NCI-H446 treated with DMSO at 0.1 percent for 48 hours (cell line): ENCODE data around the gene CDH4.

Source experiments
- DNase-seq: peaks from one replicate; lab custom pipeline; 2025; lab: John Stamatoyannopoulos, UW

The CDH4 gene

GRCh38 chr20:61537239-61538182, 285.4 kb downstream of the CDH4 start:
- DNase-seq = no peak

- no peak for DNase-seq
These were observed 286.3 kb downstream of the CDH4 start for GRCh38 chr20:61538183-61538942.

DNA sequence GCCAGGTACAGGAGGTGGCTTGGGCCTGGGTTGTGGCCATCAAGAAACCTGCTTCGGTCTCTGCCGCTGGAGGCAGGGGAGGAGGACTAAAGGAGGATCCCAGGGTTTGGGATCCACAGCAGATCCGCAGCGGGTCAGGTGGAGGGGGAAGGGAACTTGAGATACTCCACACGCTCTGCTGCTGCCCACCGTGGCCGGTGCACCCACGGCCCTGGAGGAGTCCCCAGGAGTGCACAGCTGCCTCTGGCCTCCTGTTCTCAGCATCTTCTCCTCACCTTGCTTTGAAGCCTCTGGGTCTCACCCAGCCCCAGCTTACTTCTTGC, 286.8 kb downstream of the CDH4 start:
- no peak for DNase-seq

GRCh38 chr20:61539706-61540360, 287.8 kb downstream of the CDH4 start:
- no peak for DNase-seq

DNA sequence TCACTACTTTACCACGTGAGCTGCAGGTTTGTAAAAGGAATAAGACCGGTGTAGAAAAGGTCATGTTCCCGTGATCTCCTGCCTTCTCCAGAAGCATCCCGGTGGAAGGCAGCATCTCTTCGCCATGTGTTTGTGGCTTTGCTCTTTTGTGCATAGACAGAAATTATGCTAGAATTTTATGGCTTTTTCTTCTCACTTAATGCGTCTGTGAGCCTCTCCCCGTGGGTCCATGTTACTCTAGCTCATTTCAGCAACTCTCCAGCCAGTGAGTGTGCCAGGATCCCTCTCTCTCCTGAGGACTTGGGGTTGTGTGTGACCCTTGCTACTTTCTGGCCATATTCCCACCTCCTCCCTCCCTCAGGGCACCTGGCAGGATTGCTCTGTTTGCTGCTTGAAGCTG, 289.5 kb downstream of the CDH4 start:
- no peak for DNase-seq

DNA sequence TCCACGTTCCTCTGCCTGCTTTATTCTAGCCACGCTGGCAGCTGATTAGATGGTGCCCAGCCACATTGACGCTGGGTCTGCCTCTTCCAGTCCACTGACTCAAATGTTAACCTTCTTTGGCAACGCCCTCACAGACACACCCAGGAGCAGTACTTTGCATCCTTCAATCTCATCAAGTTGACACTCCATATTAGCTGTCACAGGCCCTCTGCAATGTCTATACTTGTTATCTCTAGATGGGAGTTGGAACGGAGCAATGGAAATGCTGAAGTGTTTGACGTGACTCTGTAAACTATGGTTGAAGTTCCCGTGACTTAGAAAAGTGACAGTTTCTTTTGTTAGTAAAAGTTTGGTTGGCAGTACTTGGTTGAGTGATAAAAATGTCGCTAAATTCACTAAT, 291.0 kb downstream of the CDH4 start:
- DNase-seq = no peak

GRCh38 chr20:61543931-61544745, 292.1 kb downstream of the CDH4 start:
- DNase-seq = no peak

GRCh38 chr20:61544910-61545889, 293.1 kb downstream of the CDH4 start:
- DNase-seq = no peak

DNA sequence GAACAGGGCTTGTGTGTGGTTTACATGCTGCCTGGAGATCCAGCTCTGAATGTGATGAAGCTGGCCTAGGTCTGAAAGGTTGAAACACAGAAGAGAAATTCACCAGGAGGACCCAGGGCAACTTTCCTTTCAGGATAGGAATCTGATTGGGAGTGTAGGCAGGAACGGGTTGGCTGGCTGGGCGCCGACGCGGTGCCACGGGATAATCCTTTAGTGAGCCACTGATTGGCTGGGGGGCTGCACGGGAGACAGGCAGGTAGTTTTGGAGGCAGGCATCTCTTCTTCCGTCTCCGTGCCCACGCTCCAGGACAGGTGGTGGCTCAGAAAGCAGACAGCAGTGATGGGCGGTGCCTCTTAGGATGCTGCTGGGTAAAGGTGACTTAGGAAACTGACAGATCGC, 294.6 kb downstream of the CDH4 start:
- DNase-seq = no peak

DNA sequence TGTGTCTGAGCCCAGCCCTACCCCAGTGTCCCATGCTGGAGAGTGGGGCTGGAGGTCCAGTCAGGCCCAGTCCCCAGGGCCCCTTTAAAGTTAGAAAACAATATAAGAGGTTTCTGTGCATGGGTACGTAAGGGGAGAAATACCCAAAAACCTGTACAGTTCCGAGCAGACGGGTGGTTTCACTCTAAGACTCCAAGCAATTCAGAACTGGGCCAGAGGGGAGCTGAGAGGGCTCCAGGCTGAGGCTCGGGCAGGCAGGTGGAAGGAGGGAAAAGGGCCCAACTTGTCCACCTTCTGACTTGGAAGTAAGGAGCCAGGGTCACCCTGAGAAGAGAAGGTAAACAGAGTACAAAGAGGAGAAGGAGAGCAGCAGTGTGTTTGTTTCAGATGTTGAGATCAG, 296.0 kb downstream of the CDH4 start:
- no peak for DNase-seq

- DNase-seq = no peak
These were observed 297.8 kb downstream of the CDH4 start for GRCh38 chr20:61549865-61550264.

- no peak for DNase-seq
These were observed 299.3 kb downstream of the CDH4 start for GRCh38 chr20:61551401-61551800.

DNA sequence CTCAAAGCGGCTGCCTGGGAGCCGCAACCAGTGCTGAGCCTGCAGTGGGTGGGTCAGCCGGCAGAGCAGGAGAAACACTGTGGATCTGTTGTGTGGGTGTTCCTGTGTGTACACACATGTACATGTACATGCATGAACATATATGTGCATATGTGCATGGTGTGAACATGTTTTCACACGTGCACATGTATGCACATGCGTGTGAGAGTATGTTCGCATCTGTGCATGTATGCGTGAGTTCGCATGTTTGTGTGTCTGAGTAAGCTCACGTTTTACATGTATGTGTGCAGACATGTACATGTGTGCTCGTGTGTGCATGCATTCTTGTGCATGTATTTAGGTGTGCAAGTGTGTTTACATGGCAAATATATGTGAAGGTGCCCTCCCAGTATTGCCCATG, 302.6 kb downstream of the CDH4 start:
- DNase-seq = no peak

- DNase-seq = no peak
These were observed 303.5 kb downstream of the CDH4 start for GRCh38 chr20:61555566-61555965.

DNA sequence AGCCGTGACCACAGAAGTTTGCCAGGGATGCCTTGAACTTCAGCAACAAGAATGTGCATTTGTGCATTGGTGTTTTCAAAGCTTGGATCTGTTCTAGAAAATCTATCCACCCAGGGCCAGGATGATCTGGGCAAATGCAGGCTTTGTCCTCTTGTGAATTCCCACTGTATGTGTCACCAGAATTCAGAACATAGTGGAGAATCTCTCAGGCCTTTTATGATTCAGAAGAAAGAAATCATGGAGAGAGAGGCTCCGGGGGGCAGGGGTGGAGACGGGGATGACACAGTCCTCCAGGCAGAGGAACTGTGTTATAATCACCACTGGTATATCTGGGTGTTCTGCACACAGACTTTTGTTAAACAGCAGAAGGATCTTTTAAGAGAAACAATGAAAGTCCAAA, 304.1 kb downstream of the CDH4 start:
- no peak for DNase-seq

GRCh38 chr20:61556673-61557072, 304.6 kb downstream of the CDH4 start:
- no peak for DNase-seq

DNA sequence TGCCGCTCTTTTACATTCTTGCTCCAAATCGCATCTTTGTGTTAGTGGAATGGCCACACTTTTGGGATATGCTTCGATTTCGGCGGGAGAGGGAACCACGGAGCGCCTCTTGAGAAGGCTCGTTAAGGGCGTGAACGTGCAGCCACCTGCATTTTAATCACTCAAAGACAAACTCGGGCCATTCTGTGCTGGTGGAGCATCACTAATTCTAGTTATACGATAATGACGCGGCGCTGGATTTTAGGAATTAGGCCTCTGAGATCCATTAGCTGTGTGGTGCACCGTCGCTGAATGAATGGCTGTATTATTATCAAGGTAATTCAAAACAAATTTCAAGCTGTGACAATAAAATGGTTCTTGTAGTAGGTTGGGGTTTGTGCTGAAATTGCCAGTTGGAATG, 305.6 kb downstream of the CDH4 start:
- no peak for DNase-seq

- no peak for DNase-seq
These were observed 306.7 kb downstream of the CDH4 start for GRCh38 chr20:61558726-61559125.

GRCh38 chr20:61559706-61560315, 307.8 kb downstream of the CDH4 start:
- no peak for DNase-seq

DNA sequence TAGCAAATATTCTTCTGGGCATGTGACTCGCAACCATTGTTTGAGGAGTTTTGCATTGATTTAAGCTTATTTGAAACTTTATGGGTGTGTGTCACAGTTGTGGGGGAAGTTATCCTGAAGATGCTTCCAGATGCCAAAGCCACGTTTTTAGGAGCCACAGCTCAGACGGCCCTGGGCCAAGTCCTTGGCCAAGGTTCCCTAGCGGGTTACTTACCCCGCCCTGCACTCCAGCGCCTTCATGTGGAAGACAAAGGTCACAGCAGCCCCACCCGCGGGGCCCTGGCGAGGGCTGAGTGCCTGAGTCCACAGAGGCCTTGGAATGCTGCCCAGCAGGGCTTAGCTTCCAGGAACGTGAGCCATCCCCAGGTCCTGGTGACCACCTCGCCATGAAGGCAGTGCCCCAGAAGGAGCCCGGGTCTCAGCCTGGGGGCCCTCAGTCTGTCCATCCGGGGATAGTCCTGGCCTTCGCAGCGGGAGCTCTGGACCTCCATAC, 308.3 kb downstream of the CDH4 start:
- no peak for DNase-seq
